CD14-positive monocyte (primary cell): ENCODE measurements around the gene FN1. TPM values are rescaled to one million over a fixed set of nuclear protein-coding genes. Genes with fewer than 3 reads are reported as not detected.

Experiments
- DNase-seq, 3 donors: peaks; one replicate each; pipeline ENCODE4 v3.0.0-alpha.2; 2011 to 2022
- H2AFZ ChIP-seq: 2 replicates; pipeline ENCODE4 v1.6.0; 2012; ENCODE audit warnings: mild to moderate bottlenecking, low read depth, low read length, inconsistent platforms; ENCODE audit not compliant: insufficient read depth, poor library complexity, severe bottlenecking
- H3K27ac ChIP-seq, 2 donors: 1 replicate in 1 of 2; 2 replicates in 1 of 2; pipeline ENCODE4 v1.5.1; 2012 to 2013; ENCODE audit warnings: low read length in 2 of 2, control low read depth in 1 of 2, inconsistent platforms in 1 of 2, low read depth in 1 of 2, mild to moderate bottlenecking in 1 of 2
- H3K27me3 ChIP-seq, 2 donors: one replicate each; pipeline versions ENCODE4 v1.6.0 to v1.6.1; 2011 to 2013; ENCODE audit warnings: low read length in 2 of 2; ENCODE audit not compliant: control insufficient read depth in 2 of 2, insufficient read depth in 2 of 2
- H3K36me3 ChIP-seq, 2 donors: replicated peaks in 1 of 2; 1 replicate in 1 of 2; 2 replicates in 1 of 2; pipeline versions ENCODE4 v1.5.1 to v1.6.1; 2012 to 2013; ENCODE audit warnings: low read length in 2 of 2, control low read depth in 1 of 2, inconsistent platforms in 1 of 2, mild to moderate bottlenecking in 1 of 2; ENCODE audit not compliant: insufficient read depth in 2 of 2, control insufficient read depth in 1 of 2
- H3K4me1 ChIP-seq, 2 donors: 1 replicate in 1 of 2; 2 replicates in 1 of 2; pipeline versions ENCODE4 v1.5.1 to v1.6.1; 2012 to 2013; ENCODE audit warnings: low read length in 2 of 2, control low read depth in 1 of 2, inconsistent platforms in 1 of 2, mild to moderate bottlenecking in 1 of 2, moderate library complexity in 1 of 2; ENCODE audit not compliant: insufficient read depth in 2 of 2, control insufficient read depth in 1 of 2
- H3K4me2 ChIP-seq: replicated peaks from 2 replicates; pipeline ENCODE3; 2012; ENCODE audit warnings: low read length, moderate library complexity, mild to moderate bottlenecking; ENCODE audit not compliant: poor library complexity, severe bottlenecking; ENCODE audit errors: extremely low read depth
- H3K4me3 ChIP-seq, 3 experiments: fragments of 200-600 bp in 1 of 3; sonication (generic) in 1 of 3; replicated peaks in 1 of 3; 1 replicate in 2 of 3; 2 replicates in 1 of 3; pipeline ENCODE4 v1.5.1; 2011 to 2013; ENCODE audit warnings: low read length in 3 of 3, mild to moderate bottlenecking in 3 of 3, control low read depth in 2 of 3, low read depth in 2 of 3, inconsistent platforms in 1 of 3, moderate library complexity in 1 of 3
- H3K79me2 ChIP-seq: 2 replicates; pipeline ENCODE4 v1.6.0; 2012; ENCODE audit warnings: mild to moderate bottlenecking, control low read depth, inconsistent platforms, low read length, moderate library complexity; ENCODE audit not compliant: insufficient read depth
- H3K9ac ChIP-seq: 2 replicates; pipeline ENCODE4 v1.6.0; 2017; ENCODE audit warnings: low read length, mild to moderate bottlenecking; ENCODE audit not compliant: insufficient read depth, poor library complexity, severe bottlenecking
- H3K9me3 ChIP-seq, 2 donors: replicated peaks in 1 of 2; 1 replicate in 1 of 2; 2 replicates in 1 of 2; pipeline versions ENCODE4 v1.5.1 to v1.6.1; 2012 to 2013; ENCODE audit warnings: low read length in 2 of 2, control low read depth in 1 of 2; ENCODE audit not compliant: control insufficient read depth in 1 of 2, insufficient read depth in 1 of 2
- H4K20me1 ChIP-seq: 2 replicates; pipeline ENCODE4 v1.6.0; 2012; ENCODE audit warnings: mild to moderate bottlenecking, low read length, control low read depth, moderate library complexity; ENCODE audit not compliant: insufficient read depth
- H3K27ac Mint-ChIP-seq, 7 donors: one replicate each; pipeline ENCODE4 v1.8.0; 2020; ENCODE audit warnings: mild to moderate bottlenecking in 7 of 7, mixed read lengths in 7 of 7, moderate library complexity in 6 of 7, inconsistent platforms in 2 of 7
- H3K27me3 Mint-ChIP-seq, 3 donors: one replicate each; pipeline ENCODE4 v1.8.0; 2021 to 2022; ENCODE audit warnings: low read depth in 3 of 3, mild to moderate bottlenecking in 3 of 3, mixed read lengths in 3 of 3, moderate library complexity in 3 of 3, inconsistent platforms in 1 of 3
- H3K36me3 Mint-ChIP-seq, 2 donors: one replicate each; pipeline ENCODE4 v1.8.0; 2020; ENCODE audit warnings: mixed read lengths in 2 of 2, inconsistent platforms in 1 of 2, mild to moderate bottlenecking in 1 of 2
- H3K4me1 Mint-ChIP-seq: one replicate; pipeline ENCODE4 v1.8.0; 2020; ENCODE audit warnings: mild to moderate bottlenecking, mixed read lengths
- H3K4me3 Mint-ChIP-seq, 2 donors: one replicate each; pipeline ENCODE4 v1.8.0; 2020; ENCODE audit warnings: mild to moderate bottlenecking in 2 of 2, mixed read lengths in 2 of 2, moderate library complexity in 1 of 2
- H3K9me3 Mint-ChIP-seq, 7 donors: one replicate each; pipeline ENCODE4 v1.8.0; 2020 to 2022; ENCODE audit warnings: mixed read lengths in 7 of 7, mild to moderate bottlenecking in 6 of 7, moderate library complexity in 6 of 7, inconsistent platforms in 2 of 7
- WGBS: methylation state at CpG from one replicate; pipeline ENCODE4 v1.1.5; 2013; ENCODE audit warnings: missing lambda C conversion rate; ENCODE audit not compliant: insufficient coverage; 5-methylcytosine and 5-hydroxymethylcytosine counted together
- intact Hi-C, 2 donors: fragments of 100-400 bp; cut with micrococcal nuclease; formaldehyde crosslinking; loops; one replicate each; pipeline versions ENCODE4 v1.15.0 to v1.15.1; 2023
- polyA plus RNA-seq, 3 donors: library from polyadenylated mRNA; depleted of rRNA in 1 of 3; unstranded in 2 of 3; stranded (reverse) in 1 of 3; fragments of 300-500 nt in 2 of 3; fragments of >200 nt in 1 of 3; fragmentation: Illumina TruSeq in 2 of 3; gene quantifications; 1 replicate in 2 of 3; 2 replicates in 1 of 3; pipeline ENCODE4 v1.2.3, GENCODE V29; 2012 to 2021
- TF ChIP-seq, protein P1 (sequence below): fragments of 200-600 bp; IDR thresholded peaks from one replicate; pipeline ENCODE4 v1.8.0; 2022; ENCODE audit warnings: antibody characterized with exemption, mild to moderate bottlenecking

FN1 gene
- polyA plus RNA-seq, 3 donors = 0.21 to 0.72 (median 0.23) TPM

- Histone ChIP-seq H3K4me1 (no peaks in the 10 kb centered on the region), H4K20me1 (no peaks in the 10 kb centered on the region), H3K9ac (no peak overlapping the region), H3K79me2 (no peaks in the 10 kb centered on the region), H3K4me3 (no peak overlapping the region), H2AFZ (no peak overlapping the region), H3K4me2 (no peak overlapping the region), H3K27ac (no peak overlapping the region), H3K27me3 (no peaks in the 10 kb centered on the region), H3K36me3 (no peaks in the 10 kb centered on the region), H3K9me3 (peaks cover 0 to 3% of the 10 kb centered on the region in 2 donors)
- no CpG with 5 or more reads among the region's 6 CpGs for WGBS
- H3K27ac Mint-ChIP-seq = no peak overlapping the region
- intact Hi-C loops = no loop called here
- no peaks in the 10 kb centered on the region for H3K36me3 Mint-ChIP-seq
- peaks cover 0 to 4% (median 0%) of the 10 kb centered on the region in 3 donors for H3K27me3 Mint-ChIP-seq
- H3K4me1 Mint-ChIP-seq = no peaks in the 10 kb centered on the region
- peaks cover 0 to 3% (median 2%) of the 10 kb centered on the region in 7 donors for H3K9me3 Mint-ChIP-seq
- no peak overlapping the region for H3K4me3 Mint-ChIP-seq
- no peak for DNase-seq
- TF ChIP-seq, protein P1, sequence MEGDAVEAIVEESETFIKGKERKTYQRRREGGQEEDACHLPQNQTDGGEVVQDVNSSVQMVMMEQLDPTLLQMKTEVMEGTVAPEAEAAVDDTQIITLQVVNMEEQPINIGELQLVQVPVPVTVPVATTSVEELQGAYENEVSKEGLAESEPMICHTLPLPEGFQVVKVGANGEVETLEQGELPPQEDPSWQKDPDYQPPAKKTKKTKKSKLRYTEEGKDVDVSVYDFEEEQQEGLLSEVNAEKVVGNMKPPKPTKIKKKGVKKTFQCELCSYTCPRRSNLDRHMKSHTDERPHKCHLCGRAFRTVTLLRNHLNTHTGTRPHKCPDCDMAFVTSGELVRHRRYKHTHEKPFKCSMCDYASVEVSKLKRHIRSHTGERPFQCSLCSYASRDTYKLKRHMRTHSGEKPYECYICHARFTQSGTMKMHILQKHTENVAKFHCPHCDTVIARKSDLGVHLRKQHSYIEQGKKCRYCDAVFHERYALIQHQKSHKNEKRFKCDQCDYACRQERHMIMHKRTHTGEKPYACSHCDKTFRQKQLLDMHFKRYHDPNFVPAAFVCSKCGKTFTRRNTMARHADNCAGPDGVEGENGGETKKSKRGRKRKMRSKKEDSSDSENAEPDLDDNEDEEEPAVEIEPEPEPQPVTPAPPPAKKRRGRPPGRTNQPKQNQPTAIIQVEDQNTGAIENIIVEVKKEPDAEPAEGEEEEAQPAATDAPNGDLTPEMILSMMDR = no peak
Measured at GRCh38 chr2:215379948-215380347, 55.9 kb downstream of the FN1 start.

GRCh38 chr2:215379039-215379438 is 56.8 kb downstream of the FN1 start:
- H3K4me1 ChIP-seq = no peaks in the 10 kb centered on the region
- no peak overlapping the region for H3K4me3 ChIP-seq
- no peaks in the 10 kb centered on the region for H4K20me1 ChIP-seq
- no peak overlapping the region for H2AFZ ChIP-seq
- H3K9ac ChIP-seq = no peak overlapping the region
- peaks cover 0 to 8% of the 10 kb centered on the region in 2 donors for H3K9me3 ChIP-seq
- no peak overlapping the region for H3K4me3 Mint-ChIP-seq
- WGBS = 95% methylated on average over 7 of the region's 7 CpGs
- TF ChIP-seq, protein P1 = no peak
- H3K4me2 ChIP-seq = no peak overlapping the region
- no peaks in the 10 kb centered on the region for H3K79me2 ChIP-seq
- H3K27me3 ChIP-seq = no peaks in the 10 kb centered on the region
- intact Hi-C loops = no loop called here
- no peak for DNase-seq
- H3K27me3 Mint-ChIP-seq = peaks cover 0 to 4% (median 0%) of the 10 kb centered on the region in 3 donors
- no peaks in the 10 kb centered on the region for H3K4me1 Mint-ChIP-seq
- H3K27ac ChIP-seq = no peak overlapping the region
- peaks cover 0 to 10% (median 6%) of the 10 kb centered on the region in 7 donors for H3K9me3 Mint-ChIP-seq
- no peaks in the 10 kb centered on the region for H3K36me3 Mint-ChIP-seq
- no peaks in the 10 kb centered on the region for H3K36me3 ChIP-seq
- no peak overlapping the region for H3K27ac Mint-ChIP-seq
